ENCODE data around the gene CBY2.
"Not testable (repeated sequence)": the region's sequence is repeated elsewhere in the genome, so short reads cannot be mapped to it uniquely, and the experiment has no call there.

CBY2 gene

GRCh38 chr13:45742985-45743384 lies 40.9 kb downstream of the CBY2 start:
- DNase-seq (ENCODE audit: low read depth): no peak
- TF ChIP-seq CTCF (conservative IDR thresholded peaks at IDR 0.05; ENCODE audit: low read depth, low read length): no peak
- H3K4me3 ChIP-seq (ENCODE audit: low read depth, low read length): no peak overlapping the region

- H3K4me3 ChIP-seq (ENCODE audit: low read depth, low read length): no peak overlapping the region
- DNase-seq (ENCODE audit: low read depth): no peak
- no peak for TF ChIP-seq CTCF (conservative IDR thresholded peaks at IDR 0.05; ENCODE audit: low read depth, low read length)
Observed at GRCh38 chr13:45744979-45745378, 42.9 kb downstream of the CBY2 start.

- DNase-seq (ENCODE audit: low read depth): no peak
- TF ChIP-seq CTCF (conservative IDR thresholded peaks at IDR 0.05; ENCODE audit: low read depth, low read length): no peak
Observed at GRCh38 chr13:45747071-45747470, 45.0 kb downstream of the CBY2 start.

GRCh38 chr13:45748941-45749759 lies 47.0 kb downstream of the CBY2 start:
- H3K4me3 ChIP-seq (ENCODE audit: low read depth, low read length): no peak overlapping the region
- TF ChIP-seq CTCF (conservative IDR thresholded peaks at IDR 0.05; ENCODE audit: low read depth, low read length): no peak
- DNase-seq (ENCODE audit: low read depth): no peak

More at GRCh38 chr13:45747071-45747470, 45.0 kb downstream of the CBY2 start:
- no peak overlapping the region for H3K4me3 ChIP-seq (ENCODE audit: low read depth, low read length)

- no peak overlapping the region for H3K4me3 ChIP-seq (ENCODE audit: low read depth, low read length)
- no peak for DNase-seq (ENCODE audit: low read depth)
- no peak for TF ChIP-seq CTCF (conservative IDR thresholded peaks at IDR 0.05; ENCODE audit: low read depth, low read length)
Observed at GRCh38 chr13:45750566-45750965, 48.4 kb downstream of the CBY2 start.

- no peak overlapping the region for H3K4me3 ChIP-seq (ENCODE audit: low read depth, low read length)
- no peak for TF ChIP-seq CTCF (conservative IDR thresholded peaks at IDR 0.05; ENCODE audit: low read depth, low read length)
- no peak for DNase-seq (ENCODE audit: low read depth)
Observed at GRCh38 chr13:45751885-45752284, 49.8 kb downstream of the CBY2 start.

- no peak for TF ChIP-seq CTCF (conservative IDR thresholded peaks at IDR 0.05; ENCODE audit: low read depth, low read length)
- H3K4me3 ChIP-seq (ENCODE audit: low read depth, low read length): no peak overlapping the region
- DNase-seq (ENCODE audit: low read depth): no peak
Observed at GRCh38 chr13:45752510-45752909, 50.4 kb downstream of the CBY2 start.

GRCh38 chr13:45756498-45756897 lies 54.4 kb downstream of the CBY2 start:
- H3K4me3 ChIP-seq (ENCODE audit: low read depth, low read length); DNase-seq (ENCODE audit: low read depth): not testable (repeated sequence)

- not testable (repeated sequence) for DNase-seq (ENCODE audit: low read depth); H3K4me3 ChIP-seq (ENCODE audit: low read depth, low read length)
Observed at GRCh38 chr13:45757589-45757988, 55.5 kb downstream of the CBY2 start.
